Thoracic aorta (tissue), 2 donors: Measurements from ENCODE around the gene STXBP6. TPM values are rescaled to one million over a fixed set of nuclear protein-coding genes. Genes with fewer than 3 reads are reported as not detected.

Experiments
- ATAC-seq: fragments of 150-250 bp; one replicate; pipeline ENCODE4 v1.8.0; 2017; ENCODE audit warnings: low read depth; ENCODE audit not compliant: insufficient number of reproducible peaks, low FRiP score
- DNase-seq: peaks from one replicate; pipeline ENCODE4 v3.0.0-alpha.2; 2020; ENCODE audit warnings: low spot score
- H3K27ac ChIP-seq, 2 donors: fragments of 200-600 bp; sonication (generic); 1 replicate in 1 of 2; 2 replicates in 1 of 2; pipeline ENCODE4 v1.5.1; 2016; ENCODE audit warnings: mild to moderate bottlenecking in 2 of 2, moderate library complexity in 2 of 2
- H3K27me3 ChIP-seq: fragments of 200-600 bp; sonication (generic); replicated peaks from 2 replicates; pipeline ENCODE4 v1.6.0; 2016; ENCODE audit warnings: mild to moderate bottlenecking; ENCODE audit not compliant: insufficient read depth
- H3K36me3 ChIP-seq: fragments of 200-600 bp; sonication (generic); one replicate; pipeline ENCODE4 v1.5.1; 2016
- H3K4me1 ChIP-seq, 2 donors: fragments of 200-600 bp; sonication (generic); 1 replicate in 1 of 2; 2 replicates in 1 of 2; pipeline versions ENCODE4 v1.5.1 to v1.6.0; 2016; ENCODE audit warnings: low read depth in 2 of 2, mild to moderate bottlenecking in 1 of 2; ENCODE audit not compliant: control insufficient read depth in 1 of 2
- H3K4me3 ChIP-seq: fragments of 200-600 bp; sonication (generic); 2 replicates; pipeline ENCODE4 v1.5.1; 2016; ENCODE audit warnings: mild to moderate bottlenecking
- H3K9me3 ChIP-seq: fragments of 200-600 bp; sonication (generic); 2 replicates; pipeline ENCODE4 v1.5.1; 2016
- total RNA-seq, 2 donors: library from RNA; depleted of rRNA; stranded (reverse); fragments of >200 nt; gene quantifications; one replicate each; pipeline versions ENCODE4 v1.1.0 to v1.2.3, GENCODE V29; 2016
- TF ChIP-seq, protein P1 (sequence below): fragments of 200-600 bp; sonication (generic); IDR thresholded peaks from one replicate; pipeline ENCODE4 v1.5.1; 2019; ENCODE audit warnings: antibody characterized with exemption

Gene STXBP6
- total RNA-seq, 2 donors from 2014 or later: 3.1 to 4.4 TPM

DNA sequence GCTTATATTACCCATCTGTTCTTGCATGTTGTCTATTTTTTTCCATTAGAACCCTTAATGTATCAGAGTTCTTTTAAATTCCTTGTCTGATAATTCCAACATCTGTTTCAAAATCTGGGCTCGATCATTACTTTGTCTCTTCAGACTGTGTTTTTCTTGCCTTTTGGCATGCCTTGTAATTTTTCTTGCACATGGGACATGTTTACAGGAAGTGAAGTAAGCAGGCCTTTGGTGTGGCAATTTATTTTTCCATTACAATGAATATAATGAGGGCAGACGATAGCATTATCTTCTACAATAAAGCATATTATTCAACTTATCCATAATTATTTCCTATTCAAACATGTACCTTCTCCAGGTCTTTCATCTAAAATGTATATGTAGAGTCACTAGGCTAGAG, 48.3 kb downstream of the STXBP6 start:
- DNase-seq (no peak), ATAC-seq (no peak)
- H3K27me3 ChIP-seq: no peaks in the 10 kb centered on the region
- H3K27ac ChIP-seq: no peak overlapping the region
- no peaks in the 10 kb centered on the region for H3K36me3 ChIP-seq
- no peaks in the 10 kb centered on the region for H3K9me3 ChIP-seq
- no peak overlapping the region for H3K4me3 ChIP-seq
- TF ChIP-seq, protein P1, sequence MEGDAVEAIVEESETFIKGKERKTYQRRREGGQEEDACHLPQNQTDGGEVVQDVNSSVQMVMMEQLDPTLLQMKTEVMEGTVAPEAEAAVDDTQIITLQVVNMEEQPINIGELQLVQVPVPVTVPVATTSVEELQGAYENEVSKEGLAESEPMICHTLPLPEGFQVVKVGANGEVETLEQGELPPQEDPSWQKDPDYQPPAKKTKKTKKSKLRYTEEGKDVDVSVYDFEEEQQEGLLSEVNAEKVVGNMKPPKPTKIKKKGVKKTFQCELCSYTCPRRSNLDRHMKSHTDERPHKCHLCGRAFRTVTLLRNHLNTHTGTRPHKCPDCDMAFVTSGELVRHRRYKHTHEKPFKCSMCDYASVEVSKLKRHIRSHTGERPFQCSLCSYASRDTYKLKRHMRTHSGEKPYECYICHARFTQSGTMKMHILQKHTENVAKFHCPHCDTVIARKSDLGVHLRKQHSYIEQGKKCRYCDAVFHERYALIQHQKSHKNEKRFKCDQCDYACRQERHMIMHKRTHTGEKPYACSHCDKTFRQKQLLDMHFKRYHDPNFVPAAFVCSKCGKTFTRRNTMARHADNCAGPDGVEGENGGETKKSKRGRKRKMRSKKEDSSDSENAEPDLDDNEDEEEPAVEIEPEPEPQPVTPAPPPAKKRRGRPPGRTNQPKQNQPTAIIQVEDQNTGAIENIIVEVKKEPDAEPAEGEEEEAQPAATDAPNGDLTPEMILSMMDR: no peak
- no peaks in the 10 kb centered on the region for H3K4me1 ChIP-seq

- no peaks in the 10 kb centered on the region for H3K4me1 ChIP-seq
- DNase-seq: no peak
- TF ChIP-seq, protein P1: no peak
- no peak overlapping the region for H3K27ac ChIP-seq
- H3K4me3 ChIP-seq: no peak overlapping the region
- no peaks in the 10 kb centered on the region for H3K36me3 ChIP-seq
- H3K9me3 ChIP-seq: no peaks in the 10 kb centered on the region
- ATAC-seq: no peak
- H3K27me3 ChIP-seq: no peaks in the 10 kb centered on the region
Measured at GRCh38 chr14:25001156-25001555, 48.8 kb downstream of the STXBP6 start.

- no peaks in the 10 kb centered on the region for H3K9me3 ChIP-seq
- no peaks in the 10 kb centered on the region for H3K27me3 ChIP-seq
- no peaks in the 10 kb centered on the region for H3K36me3 ChIP-seq
- TF ChIP-seq, protein P1: no peak
- no peaks in the 10 kb centered on the region for H3K4me1 ChIP-seq
- DNase-seq (no peak), ATAC-seq (no peak)
- H3K4me3 ChIP-seq: no peak overlapping the region
- no peak overlapping the region for H3K27ac ChIP-seq
Measured at GRCh38 chr14:24999157-24999556, 50.8 kb downstream of the STXBP6 start.

GRCh38 chr14:24996930-24997725, 52.8 kb downstream of the STXBP6 start:
- Histone ChIP-seq H3K4me1 (no peaks in the 10 kb centered on the region), H3K27ac (no peak overlapping the region), H3K9me3 (no peaks in the 10 kb centered on the region), H3K4me3 (no peak overlapping the region), H3K27me3 (no peaks in the 10 kb centered on the region), H3K36me3 (no peaks in the 10 kb centered on the region)
- TF ChIP-seq, protein P1: no peak
- DNase-seq: no peak
- no peak for ATAC-seq

DNA sequence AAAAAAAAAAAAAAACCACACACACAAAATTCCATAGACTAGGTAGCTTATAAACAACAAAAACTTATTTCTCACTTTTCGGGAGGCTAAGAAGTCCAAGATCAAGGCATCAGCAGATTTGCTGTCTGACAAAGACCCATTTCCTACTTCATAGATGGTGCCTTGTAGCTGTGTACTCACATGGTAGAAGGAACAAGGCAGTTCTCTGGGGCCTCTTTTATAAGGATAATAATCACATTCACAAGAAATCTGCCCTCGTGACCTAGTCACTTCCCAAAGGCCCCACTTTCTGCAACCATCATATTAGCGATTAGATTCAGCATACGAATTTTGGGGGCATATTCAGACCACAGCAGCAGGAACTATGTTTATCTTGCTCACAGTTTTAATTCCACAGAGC, 54.9 kb downstream of the STXBP6 start:
- TF ChIP-seq, protein P1: no peak
- H3K27me3 ChIP-seq: no peaks in the 10 kb centered on the region
- ATAC-seq: no peak

More for the DNA sequence above, 54.9 kb downstream of the STXBP6 start:
- Histone ChIP-seq H3K36me3 (no peaks in the 10 kb centered on the region), H3K4me1 (no peaks in the 10 kb centered on the region), H3K4me3 (no peak overlapping the region), H3K27ac (no peak overlapping the region), H3K9me3 (no peaks in the 10 kb centered on the region)
- no peak for DNase-seq
